ENCODE data around the gene PPFIBP1.
"Not testable (repeated sequence)": the region's sequence is repeated elsewhere in the genome, so short reads cannot be mapped to it uniquely, and the experiment has no call there.

Gene PPFIBP1

GRCh38 chr12:27631365-27631764, 107.4 kb downstream of the PPFIBP1 start:
- DNase-seq (ENCODE audit: insufficient read length, low spot score), result no peak
- TF ChIP-seq, protein P1, sequence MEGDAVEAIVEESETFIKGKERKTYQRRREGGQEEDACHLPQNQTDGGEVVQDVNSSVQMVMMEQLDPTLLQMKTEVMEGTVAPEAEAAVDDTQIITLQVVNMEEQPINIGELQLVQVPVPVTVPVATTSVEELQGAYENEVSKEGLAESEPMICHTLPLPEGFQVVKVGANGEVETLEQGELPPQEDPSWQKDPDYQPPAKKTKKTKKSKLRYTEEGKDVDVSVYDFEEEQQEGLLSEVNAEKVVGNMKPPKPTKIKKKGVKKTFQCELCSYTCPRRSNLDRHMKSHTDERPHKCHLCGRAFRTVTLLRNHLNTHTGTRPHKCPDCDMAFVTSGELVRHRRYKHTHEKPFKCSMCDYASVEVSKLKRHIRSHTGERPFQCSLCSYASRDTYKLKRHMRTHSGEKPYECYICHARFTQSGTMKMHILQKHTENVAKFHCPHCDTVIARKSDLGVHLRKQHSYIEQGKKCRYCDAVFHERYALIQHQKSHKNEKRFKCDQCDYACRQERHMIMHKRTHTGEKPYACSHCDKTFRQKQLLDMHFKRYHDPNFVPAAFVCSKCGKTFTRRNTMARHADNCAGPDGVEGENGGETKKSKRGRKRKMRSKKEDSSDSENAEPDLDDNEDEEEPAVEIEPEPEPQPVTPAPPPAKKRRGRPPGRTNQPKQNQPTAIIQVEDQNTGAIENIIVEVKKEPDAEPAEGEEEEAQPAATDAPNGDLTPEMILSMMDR (IDR thresholded peaks at IDR 0.05; ENCODE audit: insufficient read depth, missing control alignments), result no peak
- no peak for FAIRE-seq

- no peak for FAIRE-seq
Measured at GRCh38 chr12:27631813-27632491, 107.9 kb downstream of the PPFIBP1 start.

GRCh38 chr12:27635349-27635972, 111.5 kb downstream of the PPFIBP1 start:
- DNase-seq (ENCODE audit: insufficient read length, low spot score), result no peak
- TF ChIP-seq, protein P1 (IDR thresholded peaks at IDR 0.05; ENCODE audit: insufficient read depth, missing control alignments), result peak; percentile 73
- peak; percentile 51 for FAIRE-seq

More at GRCh38 chr12:27631813-27632491, 107.9 kb downstream of the PPFIBP1 start:
- TF ChIP-seq, protein P1 (IDR thresholded peaks at IDR 0.05; ENCODE audit: insufficient read depth, missing control alignments), result no peak
- DNase-seq (ENCODE audit: insufficient read length, low spot score), result no peak

- not testable (repeated sequence) for FAIRE-seq
Measured at GRCh38 chr12:27636569-27636968, 112.6 kb downstream of the PPFIBP1 start.

GRCh38 chr12:27637524-27637923, 113.5 kb downstream of the PPFIBP1 start:
- DNase-seq (ENCODE audit: insufficient read length, low spot score), result no peak
- no peak for FAIRE-seq
- TF ChIP-seq, protein P1 (IDR thresholded peaks at IDR 0.05; ENCODE audit: insufficient read depth, missing control alignments), result no peak

More at GRCh38 chr12:27636569-27636968, 112.6 kb downstream of the PPFIBP1 start:
- not testable (repeated sequence) for DNase-seq (ENCODE audit: insufficient read length, low spot score)

DNA sequence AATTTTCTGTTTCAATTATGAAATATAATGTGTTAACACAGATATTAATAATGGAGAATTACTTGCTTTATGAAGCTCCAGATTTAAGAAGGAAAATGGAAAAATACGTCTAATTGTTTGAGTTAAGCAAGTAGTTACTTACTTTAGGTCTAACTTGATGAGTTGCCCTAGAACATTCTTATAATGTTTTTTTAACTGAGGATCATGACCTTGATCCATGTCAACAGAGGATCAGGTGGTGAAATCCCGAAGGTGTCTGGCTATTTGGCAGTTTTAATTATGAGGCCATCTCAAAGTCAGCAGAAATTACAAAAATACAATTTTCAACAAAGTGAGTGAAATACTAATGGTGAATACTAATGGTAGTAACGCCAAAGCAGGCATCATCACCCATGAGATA, 115.3 kb downstream of the PPFIBP1 start:
- FAIRE-seq (no peak), DNase-seq (ENCODE audit: insufficient read length, low spot score) (no peak)
- TF ChIP-seq, protein P1 (IDR thresholded peaks at IDR 0.05; ENCODE audit: insufficient read depth, missing control alignments), result no peak

DNA sequence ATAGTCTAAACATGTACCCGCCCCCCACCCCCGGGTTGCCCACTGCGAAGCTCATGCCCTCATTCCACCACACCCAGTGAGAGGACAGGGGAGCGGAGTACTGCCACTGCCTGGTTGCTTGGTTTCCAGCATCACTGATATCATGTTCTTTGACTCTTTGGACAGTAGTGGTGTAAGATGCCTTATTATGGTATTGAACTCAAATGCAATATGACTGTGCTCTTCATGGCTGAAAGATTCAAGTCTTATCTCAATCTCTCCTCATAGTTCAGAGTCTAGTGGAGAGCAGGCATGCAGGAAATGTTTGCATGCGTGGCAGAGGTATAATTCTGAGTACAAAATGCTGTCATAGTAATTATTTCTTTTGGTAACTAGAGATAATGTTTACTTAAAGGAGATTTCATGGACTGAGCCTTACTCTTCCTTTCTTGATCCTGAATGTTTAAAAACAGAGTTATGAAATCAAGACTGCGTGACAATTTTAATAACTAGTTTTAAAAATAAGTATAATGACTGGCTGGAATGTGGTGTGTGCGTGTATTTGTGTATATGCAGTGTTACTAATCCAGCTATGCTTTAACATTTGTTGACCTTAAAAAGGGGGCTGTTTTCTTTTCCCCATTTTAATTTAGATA, 116.7 kb downstream of the PPFIBP1 start:
- FAIRE-seq; DNase-seq (ENCODE audit: insufficient read length, low spot score): not testable (repeated sequence)

DNA sequence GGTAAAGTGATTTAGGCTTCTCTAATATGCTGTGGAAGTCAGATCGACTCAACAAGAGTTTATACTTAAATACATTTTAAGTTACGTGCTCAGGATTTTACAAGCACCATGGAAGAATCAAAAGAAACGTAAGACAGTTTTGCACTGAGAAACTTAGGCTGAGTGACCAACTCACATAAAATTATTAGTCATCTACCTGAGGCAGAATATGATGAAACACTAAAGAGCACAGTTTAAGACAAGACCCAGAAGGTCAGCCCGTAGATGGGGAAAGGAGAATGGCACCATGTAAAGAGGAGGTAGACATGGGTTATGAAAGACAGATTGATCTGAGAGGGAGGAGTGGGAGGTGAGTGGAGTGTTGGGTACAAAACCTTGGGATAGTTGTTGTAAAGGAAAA, 118.4 kb downstream of the PPFIBP1 start:
- not testable (repeated sequence) for FAIRE-seq; DNase-seq (ENCODE audit: insufficient read length, low spot score)

GRCh38 chr12:27642892-27643291, 118.9 kb downstream of the PPFIBP1 start:
- not testable (repeated sequence) for FAIRE-seq; DNase-seq (ENCODE audit: insufficient read length, low spot score)
